ENCODE data around the gene GPC3. TPM values are rescaled to one million over a fixed set of nuclear protein-coding genes. Genes with fewer than 3 reads are reported as not detected.

The GPC3 gene
- total and polyA plus RNA-seq, 2 experiments from 2014 or later: 36.8 to 60.1 TPM

DNA sequence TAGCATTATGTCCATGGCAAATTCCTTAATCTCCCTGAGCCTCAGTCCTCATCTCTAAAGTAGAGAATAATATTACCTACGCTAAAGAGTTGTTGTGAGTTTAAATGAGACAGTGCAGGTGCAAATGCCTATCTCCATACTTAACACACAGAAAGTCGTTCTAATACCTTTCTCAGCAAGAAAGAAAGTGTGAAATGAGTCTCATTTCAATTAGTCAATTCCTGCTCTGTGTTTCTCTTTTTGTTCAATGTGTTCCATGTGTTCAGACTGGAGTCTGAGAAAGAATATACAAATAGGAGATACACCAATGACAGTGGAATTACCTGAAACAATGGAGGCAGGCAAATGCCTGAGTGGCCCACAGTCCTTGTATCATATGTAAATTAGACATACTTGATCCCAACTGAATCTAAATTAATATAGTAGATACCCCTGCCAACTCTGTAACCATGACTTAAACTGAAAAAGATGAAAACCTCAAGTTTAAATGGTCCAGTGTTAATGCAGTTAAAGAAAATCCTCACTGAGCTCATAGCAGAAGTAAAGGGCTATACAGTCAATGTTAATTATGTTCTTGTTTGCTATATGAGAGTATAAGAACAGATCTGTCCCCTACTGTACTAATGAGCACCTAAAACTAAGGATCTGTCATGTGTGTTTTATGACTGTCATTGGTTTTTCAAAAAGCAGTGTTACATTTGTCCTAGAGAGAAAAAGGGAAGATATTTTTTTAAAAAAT is 68.2 kb downstream of the GPC3 start:
- no peak for DNase-seq (ENCODE audit: low spot score)
- 0 out of 2 replicates have a peak, but pooled peaks cover 3% of the 10 kb centered on the region for H3F3A ChIP-seq (replicated peaks; ENCODE audit: low read depth)
- no peak overlapping the region for H3K4me3 Mint-ChIP-seq
- no peak overlapping the region for H3K27ac ChIP-seq (ENCODE audit: low read depth)
- H3K36me3 ChIP-seq (ENCODE audit: insufficient read depth): no peaks in the 10 kb centered on the region
- no peak overlapping the region for H3K4me2 ChIP-seq
- H3K4me1 Mint-ChIP-seq: peaks cover 26% of the 10 kb centered on the region
- H3K9me2 ChIP-seq (ENCODE audit: insufficient read depth): no peaks in the 10 kb centered on the region
- H3K27me3 Mint-ChIP-seq (ENCODE audit: insufficient read depth, low read depth, poor library complexity): peaks cover 2% of the 10 kb centered on the region
- no peaks in the 10 kb centered on the region for H3K27me3 ChIP-seq (ENCODE audit: insufficient read depth)
- H3K9me3 Mint-ChIP-seq: no peaks in the 10 kb centered on the region
- H2AFZ ChIP-seq: no peak overlapping the region
- TF ChIP-seq JUNB (IDR thresholded peaks at IDR 0.05; ENCODE audit: unreplicated experiment) (no peak), ZNF331 (CRISPR knock-in tag; IDR thresholded peaks at IDR 0.05; ENCODE audit: low read depth) (no peak), EZH2 (IDR thresholded peaks at IDR 0.05; ENCODE audit: low read depth, unreplicated experiment) (no peak), EZH2phosphoT487 (IDR thresholded peaks at IDR 0.05; ENCODE audit: unreplicated experiment) (no peak), STAT1 (IDR thresholded peaks at IDR 0.05; ENCODE audit: unreplicated experiment) (no peak), ZNF114 (CRISPR knock-in tag; IDR thresholded peaks at IDR 0.05) (no peak), CREB1 (CRISPR knock-in tag; IDR thresholded peaks at IDR 0.05; ENCODE audit: low read depth) (no peak), NANOG (IDR thresholded peaks at IDR 0.05; ENCODE audit: borderline replicate concordance) (no peak), POLR2AphosphoS5 (IDR thresholded peaks at IDR 0.05; ENCODE audit: low read depth) (no peak)
- TF ChIP-seq, protein P1, sequence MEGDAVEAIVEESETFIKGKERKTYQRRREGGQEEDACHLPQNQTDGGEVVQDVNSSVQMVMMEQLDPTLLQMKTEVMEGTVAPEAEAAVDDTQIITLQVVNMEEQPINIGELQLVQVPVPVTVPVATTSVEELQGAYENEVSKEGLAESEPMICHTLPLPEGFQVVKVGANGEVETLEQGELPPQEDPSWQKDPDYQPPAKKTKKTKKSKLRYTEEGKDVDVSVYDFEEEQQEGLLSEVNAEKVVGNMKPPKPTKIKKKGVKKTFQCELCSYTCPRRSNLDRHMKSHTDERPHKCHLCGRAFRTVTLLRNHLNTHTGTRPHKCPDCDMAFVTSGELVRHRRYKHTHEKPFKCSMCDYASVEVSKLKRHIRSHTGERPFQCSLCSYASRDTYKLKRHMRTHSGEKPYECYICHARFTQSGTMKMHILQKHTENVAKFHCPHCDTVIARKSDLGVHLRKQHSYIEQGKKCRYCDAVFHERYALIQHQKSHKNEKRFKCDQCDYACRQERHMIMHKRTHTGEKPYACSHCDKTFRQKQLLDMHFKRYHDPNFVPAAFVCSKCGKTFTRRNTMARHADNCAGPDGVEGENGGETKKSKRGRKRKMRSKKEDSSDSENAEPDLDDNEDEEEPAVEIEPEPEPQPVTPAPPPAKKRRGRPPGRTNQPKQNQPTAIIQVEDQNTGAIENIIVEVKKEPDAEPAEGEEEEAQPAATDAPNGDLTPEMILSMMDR (conservative IDR thresholded peaks at IDR 0.05; ENCODE audit: low read depth in 2 of 2): no peak
- TF ChIP-seq, protein P2, sequence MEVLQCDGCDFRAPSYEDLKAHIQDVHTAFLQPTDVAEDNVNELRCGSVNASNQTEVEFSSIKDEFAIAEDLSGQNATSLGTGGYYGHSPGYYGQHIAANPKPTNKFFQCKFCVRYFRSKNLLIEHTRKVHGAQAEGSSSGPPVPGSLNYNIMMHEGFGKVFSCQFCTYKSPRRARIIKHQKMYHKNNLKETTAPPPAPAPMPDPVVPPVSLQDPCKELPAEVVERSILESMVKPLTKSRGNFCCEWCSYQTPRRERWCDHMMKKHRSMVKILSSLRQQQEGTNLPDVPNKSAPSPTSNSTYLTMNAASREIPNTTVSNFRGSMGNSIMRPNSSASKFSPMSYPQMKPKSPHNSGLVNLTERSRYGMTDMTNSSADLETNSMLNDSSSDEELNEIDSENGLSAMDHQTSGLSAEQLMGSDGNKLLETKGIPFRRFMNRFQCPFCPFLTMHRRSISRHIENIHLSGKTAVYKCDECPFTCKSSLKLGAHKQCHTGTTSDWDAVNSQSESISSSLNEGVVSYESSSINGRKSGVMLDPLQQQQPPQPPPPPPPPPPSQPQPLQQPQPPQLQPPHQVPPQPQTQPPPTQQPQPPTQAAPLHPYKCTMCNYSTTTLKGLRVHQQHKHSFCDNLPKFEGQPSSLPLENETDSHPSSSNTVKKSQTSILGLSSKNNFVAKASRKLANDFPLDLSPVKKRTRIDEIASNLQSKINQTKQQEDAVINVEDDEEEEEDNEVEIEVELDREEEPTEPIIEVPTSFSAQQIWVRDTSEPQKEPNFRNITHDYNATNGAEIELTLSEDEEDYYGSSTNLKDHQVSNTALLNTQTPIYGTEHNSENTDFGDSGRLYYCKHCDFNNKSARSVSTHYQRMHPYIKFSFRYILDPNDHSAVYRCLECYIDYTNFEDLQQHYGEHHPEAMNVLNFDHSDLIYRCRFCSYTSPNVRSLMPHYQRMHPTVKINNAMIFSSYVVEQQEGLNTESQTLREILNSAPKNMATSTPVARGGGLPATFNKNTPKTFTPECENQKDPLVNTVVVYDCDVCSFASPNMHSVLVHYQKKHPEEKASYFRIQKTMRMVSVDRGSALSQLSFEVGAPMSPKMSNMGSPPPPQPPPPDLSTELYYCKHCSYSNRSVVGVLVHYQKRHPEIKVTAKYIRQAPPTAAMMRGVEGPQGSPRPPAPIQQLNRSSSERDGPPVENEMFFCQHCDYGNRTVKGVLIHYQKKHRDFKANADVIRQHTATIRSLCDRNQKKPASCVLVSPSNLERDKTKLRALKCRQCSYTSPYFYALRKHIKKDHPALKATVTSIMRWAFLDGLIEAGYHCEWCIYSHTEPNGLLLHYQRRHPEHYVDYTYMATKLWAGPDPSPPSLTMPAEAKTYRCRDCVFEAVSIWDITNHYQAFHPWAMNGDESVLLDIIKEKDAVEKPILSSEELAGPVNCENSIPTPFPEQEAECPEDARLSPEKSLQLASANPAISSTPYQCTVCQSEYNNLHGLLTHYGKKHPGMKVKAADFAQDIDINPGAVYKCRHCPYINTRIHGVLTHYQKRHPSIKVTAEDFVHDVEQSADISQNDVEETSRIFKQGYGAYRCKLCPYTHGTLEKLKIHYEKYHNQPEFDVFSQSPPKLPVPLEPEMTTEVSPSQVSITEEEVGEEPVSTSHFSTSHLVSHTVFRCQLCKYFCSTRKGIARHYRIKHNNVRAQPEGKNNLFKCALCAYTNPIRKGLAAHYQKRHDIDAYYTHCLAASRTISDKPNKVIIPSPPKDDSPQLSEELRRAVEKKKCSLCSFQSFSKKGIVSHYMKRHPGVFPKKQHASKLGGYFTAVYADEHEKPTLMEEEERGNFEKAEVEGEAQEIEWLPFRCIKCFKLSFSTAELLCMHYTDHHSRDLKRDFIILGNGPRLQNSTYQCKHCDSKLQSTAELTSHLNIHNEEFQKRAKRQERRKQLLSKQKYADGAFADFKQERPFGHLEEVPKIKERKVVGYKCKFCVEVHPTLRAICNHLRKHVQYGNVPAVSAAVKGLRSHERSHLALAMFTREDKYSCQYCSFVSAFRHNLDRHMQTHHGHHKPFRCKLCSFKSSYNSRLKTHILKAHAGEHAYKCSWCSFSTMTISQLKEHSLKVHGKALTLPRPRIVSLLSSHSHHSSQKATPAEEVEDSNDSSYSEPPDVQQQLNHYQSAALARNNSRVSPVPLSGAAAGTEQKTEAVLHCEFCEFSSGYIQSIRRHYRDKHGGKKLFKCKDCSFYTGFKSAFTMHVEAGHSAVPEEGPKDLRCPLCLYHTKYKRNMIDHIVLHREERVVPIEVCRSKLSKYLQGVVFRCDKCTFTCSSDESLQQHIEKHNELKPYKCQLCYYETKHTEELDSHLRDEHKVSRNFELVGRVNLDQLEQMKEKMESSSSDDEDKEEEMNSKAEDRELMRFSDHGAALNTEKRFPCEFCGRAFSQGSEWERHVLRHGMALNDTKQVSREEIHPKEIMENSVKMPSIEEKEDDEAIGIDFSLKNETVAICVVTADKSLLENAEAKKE (CRISPR knock-in tag; IDR thresholded peaks at IDR 0.05): no peak
- TF ChIP-seq, protein P3, sequence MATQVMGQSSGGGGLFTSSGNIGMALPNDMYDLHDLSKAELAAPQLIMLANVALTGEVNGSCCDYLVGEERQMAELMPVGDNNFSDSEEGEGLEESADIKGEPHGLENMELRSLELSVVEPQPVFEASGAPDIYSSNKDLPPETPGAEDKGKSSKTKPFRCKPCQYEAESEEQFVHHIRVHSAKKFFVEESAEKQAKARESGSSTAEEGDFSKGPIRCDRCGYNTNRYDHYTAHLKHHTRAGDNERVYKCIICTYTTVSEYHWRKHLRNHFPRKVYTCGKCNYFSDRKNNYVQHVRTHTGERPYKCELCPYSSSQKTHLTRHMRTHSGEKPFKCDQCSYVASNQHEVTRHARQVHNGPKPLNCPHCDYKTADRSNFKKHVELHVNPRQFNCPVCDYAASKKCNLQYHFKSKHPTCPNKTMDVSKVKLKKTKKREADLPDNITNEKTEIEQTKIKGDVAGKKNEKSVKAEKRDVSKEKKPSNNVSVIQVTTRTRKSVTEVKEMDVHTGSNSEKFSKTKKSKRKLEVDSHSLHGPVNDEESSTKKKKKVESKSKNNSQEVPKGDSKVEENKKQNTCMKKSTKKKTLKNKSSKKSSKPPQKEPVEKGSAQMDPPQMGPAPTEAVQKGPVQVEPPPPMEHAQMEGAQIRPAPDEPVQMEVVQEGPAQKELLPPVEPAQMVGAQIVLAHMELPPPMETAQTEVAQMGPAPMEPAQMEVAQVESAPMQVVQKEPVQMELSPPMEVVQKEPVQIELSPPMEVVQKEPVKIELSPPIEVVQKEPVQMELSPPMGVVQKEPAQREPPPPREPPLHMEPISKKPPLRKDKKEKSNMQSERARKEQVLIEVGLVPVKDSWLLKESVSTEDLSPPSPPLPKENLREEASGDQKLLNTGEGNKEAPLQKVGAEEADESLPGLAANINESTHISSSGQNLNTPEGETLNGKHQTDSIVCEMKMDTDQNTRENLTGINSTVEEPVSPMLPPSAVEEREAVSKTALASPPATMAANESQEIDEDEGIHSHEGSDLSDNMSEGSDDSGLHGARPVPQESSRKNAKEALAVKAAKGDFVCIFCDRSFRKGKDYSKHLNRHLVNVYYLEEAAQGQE (IDR thresholded peaks at IDR 0.05; ENCODE audit: unreplicated experiment): no peak
- TF ChIP-seq, protein P4, sequence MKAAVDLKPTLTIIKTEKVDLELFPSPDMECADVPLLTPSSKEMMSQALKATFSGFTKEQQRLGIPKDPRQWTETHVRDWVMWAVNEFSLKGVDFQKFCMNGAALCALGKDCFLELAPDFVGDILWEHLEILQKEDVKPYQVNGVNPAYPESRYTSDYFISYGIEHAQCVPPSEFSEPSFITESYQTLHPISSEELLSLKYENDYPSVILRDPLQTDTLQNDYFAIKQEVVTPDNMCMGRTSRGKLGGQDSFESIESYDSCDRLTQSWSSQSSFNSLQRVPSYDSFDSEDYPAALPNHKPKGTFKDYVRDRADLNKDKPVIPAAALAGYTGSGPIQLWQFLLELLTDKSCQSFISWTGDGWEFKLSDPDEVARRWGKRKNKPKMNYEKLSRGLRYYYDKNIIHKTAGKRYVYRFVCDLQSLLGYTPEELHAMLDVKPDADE (IDR thresholded peaks at IDR 0.05): no peak
- ATAC-seq: no peak
- H3K4me1 ChIP-seq (ENCODE audit: insufficient read depth): peaks cover 17% of the 10 kb centered on the region
- no peaks in the 10 kb centered on the region for H4K20me1 ChIP-seq (replicated peaks; ENCODE audit: insufficient read depth)
- no peak overlapping the region for H3K27ac Mint-ChIP-seq
- H3K36me3 Mint-ChIP-seq (ENCODE audit: low read depth): no peaks in the 10 kb centered on the region; the same call in 2 of the 3 replicates
- H3K79me2 ChIP-seq (replicated peaks; ENCODE audit: insufficient read depth): no peaks in the 10 kb centered on the region
- no peak overlapping the region for H3K4me3 ChIP-seq

Data from GM23338 (cell line).